GM06990 (cell line): ENCODE data around the gene ACSM2B.
"Not testable (repeated sequence)": the region's sequence is repeated elsewhere in the genome, so short reads cannot be mapped to it uniquely, and the experiment has no call there.

Source experiments
- DNase-seq: peaks from one replicate; pipeline ENCODE4 v3.0.0-alpha.2; 2011; ENCODE audit not compliant: insufficient read length; ENCODE audit errors: extremely low read depth
- H3K27me3 ChIP-seq: replicated peaks from 2 replicates; pipeline ENCODE4 v1.6.0; 2011; ENCODE audit warnings: low read length; ENCODE audit not compliant: control insufficient read depth, insufficient read depth
- H3K36me3 ChIP-seq: 2 replicates; pipeline ENCODE4 v1.5.1; 2011; ENCODE audit warnings: low read length; ENCODE audit not compliant: control insufficient read depth, insufficient read depth
- H3K4me3 ChIP-seq: replicated peaks from 2 replicates; pipeline ENCODE4 v1.5.1; 2011; ENCODE audit warnings: low read depth, mild to moderate bottlenecking, control low read depth, low read length
- CTCF ChIP-seq: IDR thresholded peaks from 2 replicates; pipeline ENCODE4 v1.5.1; 2011; ENCODE audit warnings: low read length, control low read depth, mild to moderate bottlenecking, inconsistent platforms; ENCODE audit not compliant: insufficient read depth, poor library complexity, severe bottlenecking

Gene ACSM2B

DNA sequence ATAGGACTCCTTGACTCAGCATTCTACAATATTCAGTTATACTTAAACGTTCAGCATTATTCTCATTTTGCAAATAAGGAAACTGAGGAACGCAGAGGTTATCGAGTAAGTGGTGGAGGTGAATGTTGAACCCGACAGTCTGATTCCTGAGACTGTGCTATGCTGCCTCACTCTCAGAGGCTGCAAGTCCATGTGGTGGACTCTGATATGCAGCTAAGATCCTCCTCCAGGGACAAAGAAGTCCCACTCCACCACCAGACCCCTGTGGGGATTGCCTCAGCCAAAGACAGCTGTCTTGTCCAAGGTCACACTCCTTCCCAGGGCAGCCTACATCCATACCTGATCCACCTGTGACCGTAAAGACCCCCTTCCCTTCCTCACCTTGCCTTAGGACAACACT, 37.5 kb downstream of the ACSM2B start:
- Histone ChIP-seq H3K4me3 (no peak overlapping the region), H3K27me3 (no peaks in the 10 kb centered on the region), H3K36me3 (no peaks in the 10 kb centered on the region)
- no peak for DNase-seq
- TF ChIP-seq CTCF: no peak

GRCh38 chr16:20538181-20538580, 38.0 kb downstream of the ACSM2B start:
- Histone ChIP-seq H3K4me3 (no peak overlapping the region), H3K27me3 (no peaks in the 10 kb centered on the region), H3K36me3 (no peaks in the 10 kb centered on the region)
- TF ChIP-seq CTCF: no peak
- no peak for DNase-seq

GRCh38 chr16:20536669-20537068, 39.5 kb downstream of the ACSM2B start:
- DNase-seq, H3K27me3 ChIP-seq: not testable (repeated sequence)

GRCh38 chr16:20532284-20532792, 43.8 kb downstream of the ACSM2B start:
- H3K27me3 ChIP-seq, H3K36me3 ChIP-seq, DNase-seq, H3K4me3 ChIP-seq: not testable (repeated sequence)

More at GRCh38 chr16:20536669-20537068, 39.5 kb downstream of the ACSM2B start:
- H3K36me3 ChIP-seq, H3K4me3 ChIP-seq: not testable (repeated sequence)

DNA sequence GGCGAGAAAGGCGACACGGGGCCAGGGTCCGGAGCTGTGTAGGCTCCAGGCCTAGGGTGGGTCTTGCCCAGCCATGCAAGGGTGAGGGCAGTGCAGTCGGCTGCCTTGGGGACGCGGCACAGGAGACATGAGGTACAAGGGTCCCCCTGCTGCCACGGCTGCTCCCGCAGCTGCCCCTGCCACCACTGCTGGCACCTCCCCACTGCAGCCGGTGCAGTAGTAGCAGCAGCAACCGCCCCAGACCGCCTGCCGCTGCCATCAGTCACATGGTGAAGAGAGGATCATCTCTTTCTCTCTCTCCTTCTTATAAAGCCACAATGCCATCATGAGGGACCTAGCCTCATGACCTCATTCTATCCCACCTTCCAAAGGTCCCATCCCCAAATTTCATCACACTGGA, 44.4 kb downstream of the ACSM2B start:
- H3K27me3 ChIP-seq, H3K36me3 ChIP-seq: not testable (repeated sequence)

GRCh38 chr16:20520103-20520502, 56.1 kb downstream of the ACSM2B start:
- TF ChIP-seq CTCF: no peak
- DNase-seq: no peak
- Histone ChIP-seq H3K4me3 (no peak overlapping the region), H3K36me3 (no peaks in the 10 kb centered on the region), H3K27me3 (no peaks in the 10 kb centered on the region)

More for the DNA sequence above, 44.4 kb downstream of the ACSM2B start:
- not testable (repeated sequence) for H3K4me3 ChIP-seq, DNase-seq

GRCh38 chr16:20519231-20519630, 56.9 kb downstream of the ACSM2B start:
- Histone ChIP-seq H3K36me3 (no peaks in the 10 kb centered on the region), H3K27me3 (no peaks in the 10 kb centered on the region), H3K4me3 (no peak overlapping the region)
- no peak for DNase-seq
- TF ChIP-seq CTCF: no peak
